ENCODE results near the gene C19orf67. TPM values are rescaled to one million over a fixed set of nuclear protein-coding genes. Genes with fewer than 3 reads are reported as not detected.
"Not testable (repeated sequence)": the region's sequence is repeated elsewhere in the genome, so short reads cannot be mapped to it uniquely, and the experiment has no call there.

Gene C19orf67
- total RNA-seq, 4 donors from 2014 or later: not detected

DNA sequence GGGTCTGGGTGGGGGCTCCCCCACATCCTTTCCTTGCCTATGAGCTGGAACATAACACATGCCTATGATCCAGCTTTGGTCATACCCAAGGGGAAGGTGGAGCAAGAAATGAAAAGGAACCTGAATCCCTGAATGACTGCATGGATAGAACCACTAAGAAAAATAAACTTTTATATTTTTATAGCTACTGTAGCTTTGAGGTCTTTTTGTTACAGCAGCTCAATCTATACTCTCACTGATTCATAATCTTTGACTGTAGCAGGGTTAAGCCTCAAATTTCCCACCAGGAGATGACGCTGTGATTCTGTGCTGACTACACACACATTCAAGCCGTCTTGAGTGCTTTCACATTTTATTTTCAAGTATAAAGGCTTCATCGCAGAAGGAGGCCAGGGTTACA is 32.6 kb downstream of the C19orf67 start:
- intact Hi-C loops (cut with DNase I): no loop called here
- no peak for TF ChIP-seq POLR2A (IDR thresholded peaks at IDR 0.05; ENCODE audit: low read depth)
- TF ChIP-seq, protein P1, sequence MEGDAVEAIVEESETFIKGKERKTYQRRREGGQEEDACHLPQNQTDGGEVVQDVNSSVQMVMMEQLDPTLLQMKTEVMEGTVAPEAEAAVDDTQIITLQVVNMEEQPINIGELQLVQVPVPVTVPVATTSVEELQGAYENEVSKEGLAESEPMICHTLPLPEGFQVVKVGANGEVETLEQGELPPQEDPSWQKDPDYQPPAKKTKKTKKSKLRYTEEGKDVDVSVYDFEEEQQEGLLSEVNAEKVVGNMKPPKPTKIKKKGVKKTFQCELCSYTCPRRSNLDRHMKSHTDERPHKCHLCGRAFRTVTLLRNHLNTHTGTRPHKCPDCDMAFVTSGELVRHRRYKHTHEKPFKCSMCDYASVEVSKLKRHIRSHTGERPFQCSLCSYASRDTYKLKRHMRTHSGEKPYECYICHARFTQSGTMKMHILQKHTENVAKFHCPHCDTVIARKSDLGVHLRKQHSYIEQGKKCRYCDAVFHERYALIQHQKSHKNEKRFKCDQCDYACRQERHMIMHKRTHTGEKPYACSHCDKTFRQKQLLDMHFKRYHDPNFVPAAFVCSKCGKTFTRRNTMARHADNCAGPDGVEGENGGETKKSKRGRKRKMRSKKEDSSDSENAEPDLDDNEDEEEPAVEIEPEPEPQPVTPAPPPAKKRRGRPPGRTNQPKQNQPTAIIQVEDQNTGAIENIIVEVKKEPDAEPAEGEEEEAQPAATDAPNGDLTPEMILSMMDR (IDR thresholded peaks at IDR 0.05): no peak
- no peak for TF ChIP-seq EP300 (IDR thresholded peaks at IDR 0.05)
- TF ChIP-seq POLR2AphosphoS5 (IDR thresholded peaks at IDR 0.05): no peak
- DNase-seq (ENCODE audit: extremely low spot score): no peak
- Histone ChIP-seq H3K36me3 (peaks cover 0 to 24% (median 0%) of the 10 kb centered on the region in 4 donors), H3K9me3 (peaks cover 0 to 9% (median 4%) of the 10 kb centered on the region in 4 donors), H3K27me3 (peaks cover 0 to 12% (median 2%) of the 10 kb centered on the region in 4 donors), H3K4me1 (peaks cover 5 to 14% (median 12%) of the 10 kb centered on the region in 4 donors), H3K27ac (replicated peaks in 1 of 4) (no peak overlapping the region), H3K4me3 (no peak overlapping the region)
- WGBS: 96% methylated on average over 3 of the region's 3 CpGs

DNA sequence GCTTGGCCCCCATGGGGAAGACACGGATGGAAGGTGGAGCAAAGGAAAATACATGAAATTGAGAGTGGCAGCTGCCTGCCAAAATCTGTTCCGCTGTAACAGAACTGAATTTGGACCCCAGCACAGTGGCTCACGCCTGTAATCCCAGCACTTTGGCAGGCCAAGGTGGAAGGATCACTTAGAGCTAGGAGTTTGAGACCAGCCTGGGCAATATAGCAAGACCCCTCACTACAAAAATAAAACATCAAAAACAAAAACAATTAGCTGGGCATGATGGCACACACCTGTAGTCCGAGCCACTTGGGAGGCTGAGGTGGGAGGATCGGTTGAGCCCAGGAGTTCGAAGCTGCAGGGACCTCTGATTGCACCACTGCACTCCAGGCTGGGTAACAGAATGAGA is 33.1 kb downstream of the C19orf67 start:
- H3K9me3 ChIP-seq: peaks cover 0 to 9% (median 4%) of the 10 kb centered on the region in 4 donors
- no peak for DNase-seq (ENCODE audit: extremely low spot score)
- TF ChIP-seq, protein P1 (IDR thresholded peaks at IDR 0.05): no peak
- TF ChIP-seq POLR2A (IDR thresholded peaks at IDR 0.05; ENCODE audit: low read depth) (no peak), EP300 (IDR thresholded peaks at IDR 0.05) (no peak), POLR2AphosphoS5 (IDR thresholded peaks at IDR 0.05) (no peak)
- peaks cover 0 to 6% (median 0%) of the 10 kb centered on the region in 4 donors for H3K27me3 ChIP-seq
- H3K36me3 ChIP-seq: peaks cover 0 to 24% (median 0%) of the 10 kb centered on the region in 4 donors
- peaks cover 0 to 8% (median 7%) of the 10 kb centered on the region in 4 donors for H3K4me1 ChIP-seq
- intact Hi-C loops (cut with DNase I): no loop called here
- 90% methylated on average over 6 of the region's 6 CpGs for WGBS
- H3K4me3 ChIP-seq: no peak overlapping the region
- no peak overlapping the region for H3K27ac ChIP-seq (replicated peaks in 1 of 4)

DNA sequence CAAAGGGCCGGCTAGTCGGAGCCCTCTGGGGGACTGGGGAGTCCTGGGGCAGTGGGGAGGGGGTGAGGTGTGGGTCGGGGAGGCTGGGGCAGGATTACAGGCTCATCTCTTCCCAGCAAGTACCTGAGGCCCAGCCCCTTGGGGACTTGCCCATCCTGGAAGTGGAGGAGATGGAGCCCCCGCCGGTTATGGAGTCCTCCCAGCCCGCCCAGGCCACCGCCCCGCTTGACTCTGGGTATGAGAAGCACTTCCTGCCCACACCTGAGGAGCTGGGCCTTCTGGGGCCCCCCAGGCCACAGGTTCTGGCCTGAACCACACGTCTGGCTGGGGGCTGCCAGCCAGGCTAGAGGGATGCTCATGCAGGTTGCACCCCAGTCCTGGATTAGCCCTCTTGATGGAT is 33.6 kb downstream of the C19orf67 start:
- no peak overlapping the region for H3K4me3 ChIP-seq
- TF ChIP-seq, protein P1 (IDR thresholded peaks at IDR 0.05): no peak
- TF ChIP-seq POLR2AphosphoS5 (IDR thresholded peaks at IDR 0.05) (no peak), POLR2A (IDR thresholded peaks at IDR 0.05; ENCODE audit: low read depth) (no peak), EP300 (IDR thresholded peaks at IDR 0.05) (no peak)
- no peak overlapping the region for H3K27ac ChIP-seq (replicated peaks in 1 of 4)
- H3K9me3 ChIP-seq: peaks cover 0 to 9% (median 4%) of the 10 kb centered on the region in 4 donors
- peaks cover 0 to 1% (median 0%) of the 10 kb centered on the region in 4 donors for H3K27me3 ChIP-seq
- intact Hi-C loops (cut with DNase I): no loop called here
- 100% methylated on average over 1 of the region's 9 CpGs for WGBS
- H3K36me3 ChIP-seq: peaks cover 0 to 24% (median 0%) of the 10 kb centered on the region in 4 donors
- no peak for DNase-seq (ENCODE audit: extremely low spot score)
- H3K4me1 ChIP-seq: peaks cover 0 to 3% (median 2%) of the 10 kb centered on the region in 4 donors

DNA sequence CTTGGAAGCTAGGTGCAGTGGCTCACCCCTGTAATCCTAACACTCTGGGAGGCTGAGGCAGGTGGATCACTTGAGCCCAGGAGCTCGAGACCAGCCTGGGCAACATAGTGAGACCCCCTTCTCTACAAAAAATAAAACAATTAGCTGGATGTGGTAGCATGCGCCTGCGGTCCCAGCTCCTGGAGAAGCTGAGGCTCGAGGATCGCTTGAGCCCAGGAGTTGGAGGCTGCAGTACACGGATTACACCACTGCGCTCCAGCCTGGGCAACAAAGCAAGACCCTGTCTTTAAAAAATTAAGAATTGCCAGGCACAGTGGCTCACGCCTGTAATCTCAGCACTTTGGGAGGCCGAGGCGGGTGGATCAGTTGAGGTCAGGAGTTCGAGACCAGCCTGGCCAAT is 34.6 kb downstream of the C19orf67 start:
- H3K27ac ChIP-seq (replicated peaks in 1 of 4); intact Hi-C loops (cut with DNase I); H3K4me3 ChIP-seq; H3K27me3 ChIP-seq; H3K9me3 ChIP-seq; DNase-seq (ENCODE audit: extremely low spot score); H3K4me1 ChIP-seq: not testable (repeated sequence)
- WGBS: 90% methylated on average over 11 of the region's 11 CpGs
- H3K36me3 ChIP-seq: peaks cover 0 to 24% (median 0%) of the 10 kb centered on the region in 4 donors

DNA sequence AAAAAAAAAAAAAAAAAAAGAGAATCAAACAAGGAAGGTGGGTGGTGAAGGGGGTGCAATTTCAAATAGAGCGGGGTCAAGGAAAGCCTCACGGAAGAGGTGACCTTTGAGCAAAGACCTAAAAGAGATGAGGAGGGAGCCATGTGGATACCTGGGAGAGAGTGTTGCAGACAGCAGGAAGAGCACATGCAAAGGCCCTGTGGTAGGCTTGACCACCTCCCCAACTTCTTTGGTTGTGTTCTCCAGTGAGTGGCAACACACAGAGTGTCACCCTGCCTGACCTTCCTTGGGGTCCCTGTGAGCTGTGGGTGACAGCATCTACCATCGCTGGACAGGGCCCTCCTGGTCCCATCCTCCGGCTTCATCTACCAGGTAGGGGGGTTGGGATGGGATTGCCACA is 35.1 kb downstream of the C19orf67 start:
- intact Hi-C loops (cut with DNase I): no loop called here
- TF ChIP-seq EP300 (IDR thresholded peaks at IDR 0.05) (no peak), POLR2AphosphoS5 (IDR thresholded peaks at IDR 0.05) (no peak), POLR2A (IDR thresholded peaks at IDR 0.05; ENCODE audit: low read depth) (no peak)
- TF ChIP-seq, protein P1 (IDR thresholded peaks at IDR 0.05): no peak
- no peaks in the 10 kb centered on the region for H3K27me3 ChIP-seq
- no peaks in the 10 kb centered on the region for H3K4me1 ChIP-seq
- no peak overlapping the region for H3K27ac ChIP-seq (replicated peaks in 1 of 4)
- H3K36me3 ChIP-seq: peaks cover 0 to 24% (median 0%) of the 10 kb centered on the region in 4 donors
- H3K4me3 ChIP-seq: no peak overlapping the region
- peaks cover 0 to 9% (median 4%) of the 10 kb centered on the region in 4 donors for H3K9me3 ChIP-seq
- DNase-seq (ENCODE audit: extremely low spot score): no peak
- WGBS: 98% methylated on average over 2 of the region's 4 CpGs
